Left forelimb (tissue), 1 donor: ENCODE measurements around the gene SLC35D1.
"Not testable (repeated sequence)": the region's sequence is repeated elsewhere in the genome, so short reads cannot be mapped to it uniquely, and the experiment has no call there.

Experiments
- DNase-seq: peaks from one replicate; pipeline ENCODE4 v3.0.0-alpha.2; 2018; ENCODE audit warnings: low spot score

Gene SLC35D1

GRCh38 chr1:66985835-66986234 lies 68.1 kb downstream of the SLC35D1 start:
- no peak for DNase-seq

GRCh38 chr1:66984491-66984890 lies 69.5 kb downstream of the SLC35D1 start:
- DNase-seq = no peak

- no peak for DNase-seq
Measured at GRCh38 chr1:66982561-66983260, 71.2 kb downstream of the SLC35D1 start.

GRCh38 chr1:66981679-66982078 lies 72.3 kb downstream of the SLC35D1 start:
- no peak for DNase-seq

GRCh38 chr1:66980745-66981367 lies 73.1 kb downstream of the SLC35D1 start:
- no peak for DNase-seq

GRCh38 chr1:66979621-66980020 lies 74.3 kb downstream of the SLC35D1 start:
- not testable (repeated sequence) for DNase-seq

- no peak for DNase-seq
Measured at GRCh38 chr1:66978201-66978600, 75.7 kb downstream of the SLC35D1 start.

GRCh38 chr1:66968574-66968973 lies 85.4 kb downstream of the SLC35D1 start:
- DNase-seq = no peak

GRCh38 chr1:66966188-66966873 lies 87.6 kb downstream of the SLC35D1 start:
- not testable (repeated sequence) for DNase-seq

GRCh38 chr1:66957938-66958337 lies 96.0 kb downstream of the SLC35D1 start:
- DNase-seq = no peak

- DNase-seq = no peak
Measured at GRCh38 chr1:66954208-66954607, 99.7 kb downstream of the SLC35D1 start.

- no peak for DNase-seq
Measured at GRCh38 chr1:66951513-66951912, 102.4 kb downstream of the SLC35D1 start.
